ENCODE results near the gene IFNLR1. TPM values are rescaled to one million over a fixed set of nuclear protein-coding genes. Genes with fewer than 3 reads are reported as not detected.

IFNLR1 gene
- total RNA-seq, 1 experiment from 2014 or later, result 6.1 TPM

- H3K9me3 ChIP-seq, result no peaks in the 10 kb centered on the region
- Mint-ChIP-seq H3K4me3 (ENCODE audit: unreplicated experiment) (no peak overlapping the region), H3K27ac (ENCODE audit: unreplicated experiment) (no peak overlapping the region), H3K9me3 (ENCODE audit: unreplicated experiment) (no peaks in the 10 kb centered on the region), H3K27me3 (ENCODE audit: insufficient read depth, unreplicated experiment) (no peaks in the 10 kb centered on the region), H3K4me1 (ENCODE audit: low read depth, unreplicated experiment) (no peaks in the 10 kb centered on the region), H3K36me3 (ENCODE audit: insufficient read depth, unreplicated experiment) (no peaks in the 10 kb centered on the region)
- no TSS peak for BruUV-seq (replicated peaks)
- TF ChIP-seq, protein P1, sequence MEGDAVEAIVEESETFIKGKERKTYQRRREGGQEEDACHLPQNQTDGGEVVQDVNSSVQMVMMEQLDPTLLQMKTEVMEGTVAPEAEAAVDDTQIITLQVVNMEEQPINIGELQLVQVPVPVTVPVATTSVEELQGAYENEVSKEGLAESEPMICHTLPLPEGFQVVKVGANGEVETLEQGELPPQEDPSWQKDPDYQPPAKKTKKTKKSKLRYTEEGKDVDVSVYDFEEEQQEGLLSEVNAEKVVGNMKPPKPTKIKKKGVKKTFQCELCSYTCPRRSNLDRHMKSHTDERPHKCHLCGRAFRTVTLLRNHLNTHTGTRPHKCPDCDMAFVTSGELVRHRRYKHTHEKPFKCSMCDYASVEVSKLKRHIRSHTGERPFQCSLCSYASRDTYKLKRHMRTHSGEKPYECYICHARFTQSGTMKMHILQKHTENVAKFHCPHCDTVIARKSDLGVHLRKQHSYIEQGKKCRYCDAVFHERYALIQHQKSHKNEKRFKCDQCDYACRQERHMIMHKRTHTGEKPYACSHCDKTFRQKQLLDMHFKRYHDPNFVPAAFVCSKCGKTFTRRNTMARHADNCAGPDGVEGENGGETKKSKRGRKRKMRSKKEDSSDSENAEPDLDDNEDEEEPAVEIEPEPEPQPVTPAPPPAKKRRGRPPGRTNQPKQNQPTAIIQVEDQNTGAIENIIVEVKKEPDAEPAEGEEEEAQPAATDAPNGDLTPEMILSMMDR (IDR thresholded peaks at IDR 0.05; ENCODE audit: insufficient read depth in 1 of 2, low read depth in 1 of 2, low read length in 1 of 2, severe bottlenecking in 1 of 2, unreplicated experiment in 1 of 2), result no peak
- CTCF ChIA-PET, result interaction anchor here (0.7 to 1.2 kb wide), 2 partner anchors 37 to 40 kb away, joined by 5 to 10 read pairs; no protein-coding TSS in a partner anchor
- DNase-seq, result no peak
- no peaks in the 10 kb centered on the region for H3K36me3 ChIP-seq (ENCODE audit: control insufficient read depth, insufficient read depth, low read length)
- no peak overlapping the region for H3K4me3 ChIP-seq (ENCODE audit: low read depth, low read length)
- intact Hi-C loops (cut with micrococcal nuclease; ENCODE audit: unreplicated experiment), result no loop called here
- H3K4me1 ChIP-seq, result 0 out of 2 replicates have a peak, but pooled peaks cover 5% of the 10 kb centered on the region
- H3K27me3 ChIP-seq (replicated peaks; ENCODE audit: control insufficient read depth, insufficient read depth, low read length), result no peaks in the 10 kb centered on the region
- POLR2A ChIA-PET, result interaction anchor here (0.6 kb wide), 1 partner anchor 109 kb away, joined by 5 read pairs; no protein-coding TSS in a partner anchor
These were observed 75.7 kb downstream of the IFNLR1 start for GRCh38 chr1:24111262-24111995.

DNA sequence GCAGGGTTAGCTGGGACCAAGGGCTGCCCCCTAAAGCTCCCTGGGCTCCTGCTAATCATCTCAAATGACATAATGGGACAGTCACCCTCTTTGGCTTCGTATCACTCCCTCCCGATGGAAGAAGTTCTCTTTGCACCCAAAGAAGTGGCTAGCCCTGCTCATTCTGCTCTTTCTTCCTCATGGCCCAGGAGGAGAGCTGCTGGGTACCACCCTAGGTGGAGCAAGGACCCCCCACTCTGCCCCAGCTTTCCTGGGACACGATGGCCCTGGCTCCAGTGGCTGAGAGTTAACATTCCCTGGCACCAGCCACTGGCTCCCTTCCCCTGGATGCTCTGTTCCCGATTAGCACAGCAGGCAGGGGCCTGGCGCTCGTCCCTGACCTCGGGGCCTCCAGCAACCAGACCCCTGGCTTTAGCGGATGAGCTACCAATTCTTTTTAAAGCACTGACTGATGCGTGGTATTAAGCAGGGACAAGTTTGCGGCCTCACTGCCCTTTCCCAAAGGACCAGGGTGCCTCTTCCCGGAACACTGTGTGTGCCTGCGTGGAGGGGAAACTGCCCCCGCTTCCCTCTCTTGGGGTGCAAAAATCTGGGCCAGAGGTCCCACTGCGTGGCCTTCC lies 76.3 kb downstream of the IFNLR1 start:
- H3K9me3 ChIP-seq, result no peaks in the 10 kb centered on the region
- BruUV-seq (replicated peaks), result no TSS peak
- H3K4me3 ChIP-seq (ENCODE audit: low read depth, low read length), result no peak overlapping the region
- no peaks in the 10 kb centered on the region for H3K4me1 Mint-ChIP-seq (ENCODE audit: low read depth, unreplicated experiment)
- no peak overlapping the region for H3K4me3 Mint-ChIP-seq (ENCODE audit: unreplicated experiment)
- no peaks in the 10 kb centered on the region for H3K27me3 ChIP-seq (replicated peaks; ENCODE audit: control insufficient read depth, insufficient read depth, low read length)
- no peaks in the 10 kb centered on the region for H3K36me3 Mint-ChIP-seq (ENCODE audit: insufficient read depth, unreplicated experiment)
- ChIA-PET POLR2A (interaction anchor here (0.6 kb wide), 1 partner anchor 108 kb away, joined by 5 read pairs; no protein-coding TSS in a partner anchor), CTCF (interaction anchor here (0.7 kb wide), 1 partner anchor 36 kb away, joined by 5 read pairs; no protein-coding TSS in a partner anchor)
- 0 out of 2 replicates have a peak, but pooled peaks cover 5% of the 10 kb centered on the region for H3K4me1 ChIP-seq
- H3K9me3 Mint-ChIP-seq (ENCODE audit: unreplicated experiment), result no peaks in the 10 kb centered on the region
- DNase-seq, result no peak
- intact Hi-C loops (cut with micrococcal nuclease; ENCODE audit: unreplicated experiment), result no loop called here
- no peaks in the 10 kb centered on the region for H3K27me3 Mint-ChIP-seq (ENCODE audit: insufficient read depth, unreplicated experiment)
- no peak overlapping the region for H3K27ac Mint-ChIP-seq (ENCODE audit: unreplicated experiment)
- no peaks in the 10 kb centered on the region for H3K36me3 ChIP-seq (ENCODE audit: control insufficient read depth, insufficient read depth, low read length)
- TF ChIP-seq, protein P1 (IDR thresholded peaks at IDR 0.05; ENCODE audit: insufficient read depth in 1 of 2, low read depth in 1 of 2, low read length in 1 of 2, severe bottlenecking in 1 of 2, unreplicated experiment in 1 of 2), result no peak

- Mint-ChIP-seq H3K4me3 (ENCODE audit: unreplicated experiment) (no peak overlapping the region), H3K36me3 (ENCODE audit: insufficient read depth, unreplicated experiment) (no peaks in the 10 kb centered on the region), H3K9me3 (ENCODE audit: unreplicated experiment) (no peaks in the 10 kb centered on the region), H3K27me3 (ENCODE audit: insufficient read depth, unreplicated experiment) (no peaks in the 10 kb centered on the region), H3K4me1 (ENCODE audit: low read depth, unreplicated experiment) (no peaks in the 10 kb centered on the region), H3K27ac (ENCODE audit: unreplicated experiment) (no peak overlapping the region)
- 0 out of 2 replicates have a peak, but pooled peaks cover 5% of the 10 kb centered on the region for H3K4me1 ChIP-seq
- BruUV-seq (replicated peaks), result no TSS peak
- no peak overlapping the region for H3K4me3 ChIP-seq (ENCODE audit: low read depth, low read length)
- no peaks in the 10 kb centered on the region for H3K27me3 ChIP-seq (replicated peaks; ENCODE audit: control insufficient read depth, insufficient read depth, low read length)
- no peaks in the 10 kb centered on the region for H3K36me3 ChIP-seq (ENCODE audit: control insufficient read depth, insufficient read depth, low read length)
- intact Hi-C loops (cut with micrococcal nuclease; ENCODE audit: unreplicated experiment), result no loop called here
- POLR2A ChIA-PET, result no interaction called here
- CTCF ChIA-PET, result no interaction called here
- DNase-seq, result no peak
- TF ChIP-seq, protein P1 (IDR thresholded peaks at IDR 0.05; ENCODE audit: insufficient read depth in 1 of 2, low read depth in 1 of 2, low read length in 1 of 2, severe bottlenecking in 1 of 2, unreplicated experiment in 1 of 2), result no peak
- H3K9me3 ChIP-seq, result no peaks in the 10 kb centered on the region
These were observed 77.2 kb downstream of the IFNLR1 start for GRCh38 chr1:24109686-24110475.

Data from Caco-2 (cell line).